Measurements from ENCODE around the gene TMEM212. TPM values are rescaled to one million over a fixed set of nuclear protein-coding genes. Genes with fewer than 3 reads are reported as not detected.
"Not testable (repeated sequence)": the region's sequence is repeated elsewhere in the genome, so short reads cannot be mapped to it uniquely, and the experiment has no call there.

Gene TMEM212
- total RNA-seq, 2 experiments from 2014 or later, result not detected

- peaks cover 45% of the 10 kb centered on the region for H3K27me3 Mint-ChIP-seq
- no peak for DNase-seq
Measured at GRCh38 chr3:171807806-171808205, 35.3 kb upstream of the TMEM212 start.

GRCh38 chr3:171809611-171809860 lies 33.6 kb upstream of the TMEM212 start:
- Mint-ChIP-seq H3K27ac (no peak overlapping the region), H3K27me3 (peaks cover 47% of the 10 kb centered on the region), H3K9me3 (no peaks in the 10 kb centered on the region), H3K4me1 (peaks cover 11% of the 10 kb centered on the region), H3K4me3 (peak overlapping the region; percentile 75), H3K36me3 (ENCODE audit: low read depth) (no peaks in the 10 kb centered on the region)
- CTCF ChIA-PET, result no interaction called here
- POLR2A ChIA-PET, result no interaction called here
- DNase-seq, result peak; percentile 8

More at GRCh38 chr3:171807806-171808205, 35.3 kb upstream of the TMEM212 start:
- CTCF ChIA-PET, result interaction anchor here (0.6 to 0.7 kb wide), 2 partner anchors 395 to 1173 kb away, joined by 4 to 5 read pairs; no protein-coding TSS in a partner anchor
- Mint-ChIP-seq H3K9me3 (no peaks in the 10 kb centered on the region), H3K4me3 (no peak overlapping the region), H3K36me3 (ENCODE audit: low read depth) (no peaks in the 10 kb centered on the region), H3K27ac (no peak overlapping the region), H3K4me1 (peaks cover 11% of the 10 kb centered on the region)
- POLR2A ChIA-PET, result no interaction called here

DNA sequence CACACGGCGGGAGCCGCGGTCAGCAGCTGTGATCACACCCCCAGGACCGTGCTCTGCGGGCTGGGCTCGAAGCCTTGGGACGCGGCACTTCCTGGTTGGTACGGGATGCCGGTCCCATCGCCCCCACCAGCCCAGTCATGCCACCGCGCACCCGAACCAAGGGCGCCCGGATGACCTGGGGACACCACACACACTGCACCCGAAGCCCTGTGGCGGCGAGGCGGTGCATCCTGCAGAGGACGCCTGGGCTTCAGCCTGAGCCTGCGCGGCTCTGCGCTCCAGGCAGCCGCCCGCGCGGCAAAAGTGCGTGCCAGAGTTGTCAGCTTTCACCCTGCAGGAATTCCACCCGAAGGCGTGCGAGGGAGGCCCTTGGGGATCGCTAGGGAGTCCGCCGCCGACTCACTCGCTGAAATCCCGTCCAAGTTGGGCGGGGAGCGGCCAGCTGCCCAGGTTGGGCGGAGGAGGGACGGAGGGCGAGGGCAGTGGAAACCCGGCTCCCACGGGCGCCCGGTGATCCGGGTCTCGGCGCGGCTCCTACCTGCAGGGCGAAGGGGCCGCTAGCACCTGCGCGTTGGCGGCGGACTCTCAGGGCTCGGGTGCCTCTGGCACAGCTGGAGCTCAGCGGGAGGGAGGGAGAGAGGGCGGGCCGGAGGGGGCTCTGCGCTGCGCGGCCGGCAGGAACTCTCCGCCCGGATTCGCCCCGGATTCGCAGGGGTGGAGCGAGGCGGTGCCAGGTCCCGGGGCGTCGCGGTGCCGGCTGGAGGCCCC lies 33.1 kb upstream of the TMEM212 start, which contains the start of gene PLD1:
Gene PLD1 (minus strand): TSS at position 623 of the 768 bp plus-strand sequence. CDS start 72,432 bp downstream, outside the sequence.
- Mint-ChIP-seq H3K27me3 (peaks cover 46% of the 10 kb centered on the region), H3K27ac (no peak within 1 kb of the TSS)
- POLR2A ChIA-PET, result no interaction called here

GRCh38 chr3:171810629-171811294 lies 32.4 kb upstream of the TMEM212 start:
- H3K4me3 Mint-ChIP-seq, result peak overlapping the region; percentile 75
- H3K27ac Mint-ChIP-seq, result no peak overlapping the region
- H3K36me3 Mint-ChIP-seq (ENCODE audit: low read depth), result no peaks in the 10 kb centered on the region
- peaks cover 48% of the 10 kb centered on the region for H3K27me3 Mint-ChIP-seq
- CTCF ChIA-PET, result no interaction called here
- no peaks in the 10 kb centered on the region for H3K9me3 Mint-ChIP-seq
- DNase-seq, result no peak
- H3K4me1 Mint-ChIP-seq, result peaks cover 11% of the 10 kb centered on the region
- POLR2A ChIA-PET, result no interaction called here

More for the DNA sequence above, 33.1 kb upstream of the TMEM212 start, which contains the start of gene PLD1:
- CTCF ChIA-PET, result no interaction called here
- H3K4me1 Mint-ChIP-seq, result peaks cover 11% of the 10 kb centered on the region
- peak; percentile 53 for DNase-seq
- H3K4me3 Mint-ChIP-seq, result peak within 1 kb of the TSS; percentile 75
- H3K36me3 Mint-ChIP-seq (ENCODE audit: low read depth), result no peaks in the 10 kb centered on the region
- H3K9me3 Mint-ChIP-seq, result no peaks in the 10 kb centered on the region

DNA sequence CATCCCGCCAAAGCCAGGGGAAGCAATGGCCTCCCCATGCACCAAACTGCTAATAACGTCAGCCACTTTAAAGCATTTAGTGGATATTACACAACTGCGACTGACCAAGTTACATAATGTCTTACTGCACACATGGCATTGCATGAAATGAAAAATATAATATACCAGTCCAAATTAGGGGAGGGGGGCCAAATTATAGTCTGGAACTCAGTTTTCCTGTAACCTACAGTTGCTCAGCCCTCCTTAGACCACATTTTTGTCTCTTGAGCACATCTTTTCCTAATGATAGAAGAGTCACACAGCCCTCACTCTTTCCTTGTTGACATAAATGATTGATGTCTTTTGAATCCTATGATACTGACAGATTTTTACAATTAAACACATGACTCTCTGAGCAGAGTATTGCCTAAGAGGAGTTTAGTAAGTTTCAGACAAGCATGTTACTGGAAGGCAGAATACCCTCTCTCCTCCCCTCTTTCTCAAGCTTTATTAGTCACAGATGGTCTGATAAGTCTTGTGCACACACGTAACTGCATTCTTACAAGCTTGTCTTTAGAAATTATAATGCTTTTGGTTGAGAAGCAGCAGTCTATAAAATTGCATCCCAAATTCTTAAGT lies 31.7 kb upstream of the TMEM212 start:
- no peaks in the 10 kb centered on the region for H3K9me3 Mint-ChIP-seq
- H3K27me3 Mint-ChIP-seq, result peaks cover 54% of the 10 kb centered on the region
- POLR2A ChIA-PET, result no interaction called here
- DNase-seq, result no peak
- H3K27ac Mint-ChIP-seq, result no peak overlapping the region
- H3K36me3 Mint-ChIP-seq (ENCODE audit: low read depth), result no peaks in the 10 kb centered on the region
- H3K4me1 Mint-ChIP-seq, result peaks cover 11% of the 10 kb centered on the region
- CTCF ChIA-PET, result no interaction called here
- H3K4me3 Mint-ChIP-seq, result no peak overlapping the region

- ChIA-PET POLR2A (no interaction called here), CTCF (no interaction called here)
- peaks cover 11% of the 10 kb centered on the region for H3K4me1 Mint-ChIP-seq
- no peak overlapping the region for H3K4me3 Mint-ChIP-seq
- peaks cover 55% of the 10 kb centered on the region for H3K27me3 Mint-ChIP-seq
- H3K27ac Mint-ChIP-seq, result no peak overlapping the region
- DNase-seq, result no peak
- H3K36me3 Mint-ChIP-seq (ENCODE audit: low read depth), result no peaks in the 10 kb centered on the region
- no peaks in the 10 kb centered on the region for H3K9me3 Mint-ChIP-seq
Measured at GRCh38 chr3:171811913-171812335, 31.2 kb upstream of the TMEM212 start.

- Mint-ChIP-seq H3K4me3 (no peak overlapping the region), H3K4me1 (peaks cover 11% of the 10 kb centered on the region), H3K27me3 (peaks cover 49% of the 10 kb centered on the region), H3K27ac (no peak overlapping the region), H3K9me3 (peaks cover under 1% of the 10 kb centered on the region), H3K36me3 (ENCODE audit: low read depth) (no peaks in the 10 kb centered on the region)
- POLR2A ChIA-PET, result no interaction called here
- CTCF ChIA-PET, result no interaction called here
- DNase-seq, result no peak
Measured at GRCh38 chr3:171812811-171813210, 30.3 kb upstream of the TMEM212 start.

- no peak overlapping the region for H3K4me3 Mint-ChIP-seq
- H3K4me1 Mint-ChIP-seq, result peaks cover 11% of the 10 kb centered on the region
- ChIA-PET POLR2A (no interaction called here), CTCF (no interaction called here)
- H3K9me3 Mint-ChIP-seq, result peaks cover 2% of the 10 kb centered on the region
- peak overlapping the region; percentile 21 for H3K27ac Mint-ChIP-seq
- DNase-seq, result no peak
- no peaks in the 10 kb centered on the region for H3K36me3 Mint-ChIP-seq (ENCODE audit: low read depth)
- H3K27me3 Mint-ChIP-seq, result peaks cover 47% of the 10 kb centered on the region
Measured at GRCh38 chr3:171813278-171813896, 29.8 kb upstream of the TMEM212 start.

- no peaks in the 10 kb centered on the region for H3K36me3 Mint-ChIP-seq (ENCODE audit: low read depth)
- peak overlapping the region; percentile 21 for H3K27ac Mint-ChIP-seq
- peaks cover 2% of the 10 kb centered on the region for H3K9me3 Mint-ChIP-seq
- H3K4me1 Mint-ChIP-seq, result peaks cover 11% of the 10 kb centered on the region
- DNase-seq, result peak; percentile 7
- no peak overlapping the region for H3K4me3 Mint-ChIP-seq
- POLR2A ChIA-PET, result interaction anchor here (0.7 kb wide), 1 partner anchor 322 kb away, joined by 5 read pairs; no protein-coding TSS in a partner anchor
- peaks cover 46% of the 10 kb centered on the region for H3K27me3 Mint-ChIP-seq
- CTCF ChIA-PET, result no interaction called here
Measured at GRCh38 chr3:171813897-171814460, 29.2 kb upstream of the TMEM212 start.

DNA sequence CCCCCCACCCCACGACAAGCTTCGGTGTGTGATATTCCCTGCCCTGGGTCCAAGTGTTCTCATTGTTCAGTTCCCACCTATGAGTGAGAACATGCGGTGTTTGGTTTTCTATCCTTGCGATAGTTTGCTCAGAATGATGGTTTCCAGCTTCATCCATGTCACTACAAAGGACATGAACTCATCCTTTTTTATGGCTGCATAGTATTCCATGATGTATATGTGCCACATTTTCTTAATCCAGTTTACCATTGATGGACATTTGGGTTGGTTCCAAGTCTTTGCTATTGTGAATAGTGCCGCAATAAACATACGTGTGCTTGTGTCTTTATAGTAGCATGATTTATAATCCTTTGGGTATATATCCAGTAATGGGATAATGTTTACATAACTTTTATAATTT lies 28.5 kb upstream of the TMEM212 start:
- H3K4me1 Mint-ChIP-seq; H3K36me3 Mint-ChIP-seq (ENCODE audit: low read depth); DNase-seq; POLR2A ChIA-PET; H3K4me3 Mint-ChIP-seq; H3K27ac Mint-ChIP-seq; CTCF ChIA-PET; H3K9me3 Mint-ChIP-seq: not testable (repeated sequence)
- peaks cover 39% of the 10 kb centered on the region for H3K27me3 Mint-ChIP-seq

GRCh38 chr3:171815973-171816595 lies 27.1 kb upstream of the TMEM212 start:
- peaks cover 2% of the 10 kb centered on the region for H3K9me3 Mint-ChIP-seq
- no peak for DNase-seq
- H3K36me3 Mint-ChIP-seq (ENCODE audit: low read depth), result no peaks in the 10 kb centered on the region
- ChIA-PET CTCF (interaction anchor here (0.8 kb wide), 1 partner anchor 426 kb away, joined by 3 read pairs; no protein-coding TSS in a partner anchor), POLR2A (no interaction called here)
- H3K4me1 Mint-ChIP-seq, result no peaks in the 10 kb centered on the region
- H3K27me3 Mint-ChIP-seq, result peaks cover 33% of the 10 kb centered on the region
- H3K27ac Mint-ChIP-seq, result no peak overlapping the region
- no peak overlapping the region for H3K4me3 Mint-ChIP-seq

DNA sequence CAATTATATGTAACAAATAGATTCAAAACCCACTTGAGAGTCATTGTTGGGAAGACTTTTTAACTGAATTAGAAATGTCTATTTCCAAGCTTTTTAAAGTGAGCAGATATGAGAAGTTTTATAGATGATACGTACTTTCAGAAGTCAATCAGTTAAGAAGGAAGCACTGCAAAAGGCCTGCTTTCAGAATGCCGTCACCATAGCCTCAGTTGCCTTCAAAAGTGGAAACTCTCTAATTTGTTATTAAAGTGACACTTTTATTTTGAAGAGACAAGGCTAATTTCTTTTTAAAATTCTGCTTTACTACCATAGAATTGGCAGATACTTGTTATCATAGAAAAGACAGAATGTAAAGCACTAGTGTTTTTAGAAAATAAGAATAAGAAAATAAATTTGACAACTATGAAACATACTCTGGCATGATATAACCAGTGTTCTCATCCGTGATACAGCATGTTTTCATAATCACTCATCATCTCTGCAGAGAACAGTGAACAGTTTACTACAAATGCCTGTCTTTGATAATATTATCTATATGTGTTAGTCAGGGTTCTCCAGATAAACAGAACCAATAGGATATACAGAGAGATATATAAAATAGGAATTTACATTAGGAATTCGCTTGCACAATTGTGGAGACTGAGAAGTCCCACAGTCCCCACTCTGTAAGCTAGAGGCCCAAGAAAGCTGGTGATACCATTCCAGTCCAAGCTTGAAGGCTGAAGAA lies 25.9 kb upstream of the TMEM212 start:
- no peak for DNase-seq
- Mint-ChIP-seq H3K9me3 (peaks cover 2% of the 10 kb centered on the region), H3K4me1 (no peaks in the 10 kb centered on the region), H3K36me3 (ENCODE audit: low read depth) (no peaks in the 10 kb centered on the region), H3K27me3 (peaks cover 26% of the 10 kb centered on the region), H3K4me3 (no peak overlapping the region), H3K27ac (no peak overlapping the region)
- CTCF ChIA-PET, result no interaction called here
- POLR2A ChIA-PET, result no interaction called here

All from activated CD4-positive, alpha-beta T cell treated with anti-CD3 and anti-CD28 coated beads, Interleukin-2, amount 10 ng/mL, durations not matched to agents 7 days and 5 days (primary cell).